ENCODE results near the gene INPP4B. TPM values are rescaled to one million over a fixed set of nuclear protein-coding genes. Genes with fewer than 3 reads are reported as not detected.

The INPP4B gene
- total RNA-seq, 4 donors from 2014 or later = 38.9 to 48.7 (median 44.2) TPM

- H3K4me3 ChIP-seq = no peak overlapping the region
- H3K27me3 ChIP-seq = no peaks in the 10 kb centered on the region
- no peak for TF ChIP-seq POLR2A (IDR thresholded peaks at IDR 0.05)
- no peak for TF ChIP-seq CTCF (IDR thresholded peaks at IDR 0.05)
- H3K9me3 ChIP-seq = no peaks in the 10 kb centered on the region
- H3K4me1 ChIP-seq = no peaks in the 10 kb centered on the region
- no peaks in the 10 kb centered on the region for H3K36me3 ChIP-seq
- H3K27ac ChIP-seq = no peak overlapping the region
- no peak for DNase-seq
Observed at GRCh38 chr4:142226014-142226413, 620.1 kb downstream of the INPP4B start.

DNA sequence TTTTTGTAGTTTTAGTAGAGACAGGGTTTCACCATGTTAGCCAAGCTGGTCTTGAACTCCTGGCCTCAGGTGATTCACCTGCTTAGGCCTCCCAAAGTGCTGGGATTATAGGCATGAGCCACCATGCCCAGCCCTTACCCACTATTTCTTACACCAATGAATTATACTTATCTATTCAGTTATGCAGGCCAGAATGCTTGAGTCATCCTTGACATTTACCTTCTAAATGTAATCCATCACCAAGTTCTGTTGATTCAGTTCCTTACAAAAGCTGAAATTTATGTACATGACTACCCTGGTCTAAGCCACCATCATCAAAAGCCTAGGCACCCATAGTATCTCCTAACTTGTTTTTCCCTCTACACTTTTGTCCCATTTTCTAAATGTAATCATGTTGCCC, 624.0 kb downstream of the INPP4B start:
- TF ChIP-seq CTCF (IDR thresholded peaks at IDR 0.05) (no peak), POLR2A (IDR thresholded peaks at IDR 0.05) (no peak)
- no peaks in the 10 kb centered on the region for H3K9me3 ChIP-seq
- no peaks in the 10 kb centered on the region for H3K4me1 ChIP-seq
- H3K27ac ChIP-seq = no peak overlapping the region
- H3K36me3 ChIP-seq = no peaks in the 10 kb centered on the region
- no peak overlapping the region for H3K4me3 ChIP-seq
- no peak for DNase-seq
- H3K27me3 ChIP-seq = no peaks in the 10 kb centered on the region

GRCh38 chr4:142218726-142219125, 627.4 kb downstream of the INPP4B start:
- H3K9me3 ChIP-seq = no peaks in the 10 kb centered on the region
- TF ChIP-seq POLR2A (IDR thresholded peaks at IDR 0.05) (no peak), CTCF (IDR thresholded peaks at IDR 0.05) (no peak)
- peak in 1 of 3 donors; percentile 44 for DNase-seq
- no peaks in the 10 kb centered on the region for H3K4me1 ChIP-seq
- H3K27me3 ChIP-seq = no peaks in the 10 kb centered on the region
- H3K4me3 ChIP-seq = no peak overlapping the region
- no peaks in the 10 kb centered on the region for H3K36me3 ChIP-seq
- H3K27ac ChIP-seq = no peak overlapping the region

GRCh38 chr4:142211444-142211843, 634.7 kb downstream of the INPP4B start:
- no peaks in the 10 kb centered on the region for H3K27me3 ChIP-seq
- TF ChIP-seq CTCF (IDR thresholded peaks at IDR 0.05) (peak in 2 of 6 experiments; percentile 22 to 24), POLR2A (IDR thresholded peaks at IDR 0.05) (no peak)
- no peaks in the 10 kb centered on the region for H3K9me3 ChIP-seq
- no peak for DNase-seq
- H3K4me3 ChIP-seq = no peak overlapping the region
- H3K36me3 ChIP-seq = peaks cover 0 to 9% (median 0%) of the 10 kb centered on the region in 3 donors
- H3K4me1 ChIP-seq = no peaks in the 10 kb centered on the region
- H3K27ac ChIP-seq = no peak overlapping the region

DNA sequence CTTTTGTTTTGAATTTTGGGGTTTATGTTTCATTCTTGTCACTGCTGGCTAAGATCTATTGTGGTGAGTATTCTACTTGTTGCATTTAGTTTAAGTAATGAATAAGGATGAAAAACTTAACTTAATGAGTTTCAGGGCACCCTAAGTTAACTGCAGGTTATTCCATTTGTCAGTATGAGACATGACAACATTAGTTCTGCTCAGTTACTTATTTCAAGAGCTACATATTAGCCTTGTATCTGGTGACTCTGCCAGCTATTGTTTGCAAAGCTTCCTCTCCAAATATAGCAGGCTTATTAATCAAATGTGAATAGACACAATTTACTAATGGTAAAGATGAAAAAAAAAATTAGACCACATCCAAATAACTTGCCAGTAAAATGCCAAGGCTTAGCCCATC, 642.6 kb downstream of the INPP4B start:
- no peak overlapping the region for H3K27ac ChIP-seq
- no peaks in the 10 kb centered on the region for H3K4me1 ChIP-seq
- H3K36me3 ChIP-seq = peaks cover 0 to 9% (median 0%) of the 10 kb centered on the region in 3 donors
- no peaks in the 10 kb centered on the region for H3K9me3 ChIP-seq
- TF ChIP-seq POLR2A (IDR thresholded peaks at IDR 0.05) (no peak), CTCF (IDR thresholded peaks at IDR 0.05) (no peak)
- no peak overlapping the region for H3K4me3 ChIP-seq
- no peaks in the 10 kb centered on the region for H3K27me3 ChIP-seq
- DNase-seq = no peak

Data from Peyer's patch (tissue), 4 donors.